Activated CD4-positive, CD25-positive, alpha-beta regulatory T cell treated with anti-CD3 and anti-CD28 coated beads, Interleukin-2, amount 50 U/mL, for 16 hours (primary cell): ENCODE measurements around the gene LRRC63.

Experiments
- DNase-seq: peaks from one replicate; pipeline ENCODE4 v3.0.0-alpha.2; 2020; ENCODE audit warnings: low read depth, low spot score

Gene LRRC63

GRCh38 chr13:46310066-46310465 is 98.3 kb downstream of the LRRC63 start:
- DNase-seq = no peak

GRCh38 chr13:46311217-46311616 is 99.5 kb downstream of the LRRC63 start:
- DNase-seq = no peak

- no peak for DNase-seq
These were observed 101.3 kb downstream of the LRRC63 start for GRCh38 chr13:46313024-46313423.

GRCh38 chr13:46313432-46314257 is 101.9 kb downstream of the LRRC63 start:
- DNase-seq = no peak

- no peak for DNase-seq
These were observed 102.9 kb downstream of the LRRC63 start for GRCh38 chr13:46314587-46314986.

- no peak for DNase-seq
These were observed 103.3 kb downstream of the LRRC63 start for GRCh38 chr13:46315036-46315435.

- no peak for DNase-seq
These were observed 103.9 kb downstream of the LRRC63 start for GRCh38 chr13:46315491-46316075.

- no peak for DNase-seq
These were observed 105.4 kb downstream of the LRRC63 start for GRCh38 chr13:46317120-46317519.

GRCh38 chr13:46318986-46319385 is 107.3 kb downstream of the LRRC63 start:
- no peak for DNase-seq

- no peak for DNase-seq
These were observed 108.7 kb downstream of the LRRC63 start for GRCh38 chr13:46320406-46320805.

- no peak for DNase-seq
These were observed 109.1 kb downstream of the LRRC63 start for GRCh38 chr13:46320821-46321220.

- peak; percentile 31 for DNase-seq
These were observed 109.9 kb downstream of the LRRC63 start for GRCh38 chr13:46321494-46322225.

- no peak for DNase-seq
These were observed 113.2 kb downstream of the LRRC63 start for GRCh38 chr13:46324976-46325375.
